Stomach (tissue), 4 donors: ENCODE measurements around the gene SSTR3.

Experiments used
- CTCF ChIP-seq, 7 experiments: fragments of 450-650 bp in 4 of 7; fragments of 200-600 bp in 3 of 7; sonication (generic) in 3 of 7; IDR thresholded peaks; one replicate each; pipeline ENCODE4 v1.5.1; 2016 to 2019; ENCODE audit warnings: antibody characterized with exemption in 7 of 7, control low read depth in 2 of 7, mild to moderate bottlenecking in 1 of 7
- POLR2AphosphoS5 ChIP-seq, 3 donors: sonication (generic); formaldehyde crosslinking; IDR thresholded peaks; one replicate each; pipeline ENCODE4 v1.6.1; 2016; ENCODE audit warnings: antibody characterized with exemption in 3 of 3

GRCh38 chr22:37202716-37203115 is 9.6 kb downstream of the SSTR3 start:
- TF ChIP-seq CTCF (IDR thresholded peaks at IDR 0.05) (no peak), POLR2AphosphoS5 (IDR thresholded peaks at IDR 0.05) (no peak)
